Tibial artery (tissue), 4 donors: ENCODE results near the gene ITGB8.

Source experiments
- DNase-seq, 2 donors: peaks; one replicate each; pipeline ENCODE4 v3.0.0-alpha.2; 2019
- H3K27ac ChIP-seq, 2 donors: fragments of 200-600 bp; sonication (generic) in 1 of 2; 1 replicate in 1 of 2; 2 replicates in 1 of 2; pipeline ENCODE4 v1.5.1; 2018 to 2019; ENCODE audit warnings: mild to moderate bottlenecking in 1 of 2
- H3K27me3 ChIP-seq, 2 donors: fragments of 200-600 bp; sonication (generic) in 1 of 2; one replicate each; pipeline versions ENCODE4 v1.5.1 to v1.6.0; 2016 to 2019
- H3K36me3 ChIP-seq, 3 donors: fragments of 200-600 bp; sonication (generic) in 2 of 3; one replicate each; pipeline ENCODE4 v1.5.1; 2016 to 2019; ENCODE audit warnings: mild to moderate bottlenecking in 2 of 3
- H3K4me1 ChIP-seq, 4 donors: fragments of 200-600 bp; sonication (generic) in 2 of 4; 1 replicate in 3 of 4; 2 replicates in 1 of 4; pipeline ENCODE4 v1.5.1; 2016 to 2019
- H3K4me3 ChIP-seq, 2 donors: fragments of 200-600 bp; sonication (generic) in 1 of 2; 1 replicate in 1 of 2; 2 replicates in 1 of 2; pipeline ENCODE4 v1.5.1; 2018 to 2019; ENCODE audit warnings: mild to moderate bottlenecking in 2 of 2
- H3K9me3 ChIP-seq, 3 donors: fragments of 200-600 bp; sonication (generic) in 1 of 3; one replicate each; pipeline ENCODE4 v1.5.1; 2016 to 2019
- intact Hi-C: fragments of 100-400 bp; cut with DNase I; formaldehyde crosslinking; loops from one replicate; pipeline ENCODE4 v1.15.0; 2023; ENCODE audit warnings: low total_unique reads
- TF ChIP-seq, protein P1 (sequence below), 2 experiments: fragments of 200-600 bp in 1 of 2; fragments of 450-650 bp in 1 of 2; IDR thresholded peaks; one replicate each; pipeline ENCODE4 v1.5.1; 2017 to 2019; ENCODE audit warnings: antibody characterized with exemption in 2 of 2, mild to moderate bottlenecking in 1 of 2, moderate library complexity in 1 of 2

Gene ITGB8

GRCh38 chr7:20459419-20459818 is 128.7 kb downstream of the ITGB8 start:
- DNase-seq, result no peak
- intact Hi-C loops, result no loop called here
- Histone ChIP-seq H3K27ac (no peak overlapping the region), H3K27me3 (no peaks in the 10 kb centered on the region), H3K9me3 (no peaks in the 10 kb centered on the region), H3K36me3 (no peaks in the 10 kb centered on the region), H3K4me3 (no peak overlapping the region), H3K4me1 (no peaks in the 10 kb centered on the region)
- TF ChIP-seq, protein P1, sequence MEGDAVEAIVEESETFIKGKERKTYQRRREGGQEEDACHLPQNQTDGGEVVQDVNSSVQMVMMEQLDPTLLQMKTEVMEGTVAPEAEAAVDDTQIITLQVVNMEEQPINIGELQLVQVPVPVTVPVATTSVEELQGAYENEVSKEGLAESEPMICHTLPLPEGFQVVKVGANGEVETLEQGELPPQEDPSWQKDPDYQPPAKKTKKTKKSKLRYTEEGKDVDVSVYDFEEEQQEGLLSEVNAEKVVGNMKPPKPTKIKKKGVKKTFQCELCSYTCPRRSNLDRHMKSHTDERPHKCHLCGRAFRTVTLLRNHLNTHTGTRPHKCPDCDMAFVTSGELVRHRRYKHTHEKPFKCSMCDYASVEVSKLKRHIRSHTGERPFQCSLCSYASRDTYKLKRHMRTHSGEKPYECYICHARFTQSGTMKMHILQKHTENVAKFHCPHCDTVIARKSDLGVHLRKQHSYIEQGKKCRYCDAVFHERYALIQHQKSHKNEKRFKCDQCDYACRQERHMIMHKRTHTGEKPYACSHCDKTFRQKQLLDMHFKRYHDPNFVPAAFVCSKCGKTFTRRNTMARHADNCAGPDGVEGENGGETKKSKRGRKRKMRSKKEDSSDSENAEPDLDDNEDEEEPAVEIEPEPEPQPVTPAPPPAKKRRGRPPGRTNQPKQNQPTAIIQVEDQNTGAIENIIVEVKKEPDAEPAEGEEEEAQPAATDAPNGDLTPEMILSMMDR (IDR thresholded peaks at IDR 0.05), result no peak

DNA sequence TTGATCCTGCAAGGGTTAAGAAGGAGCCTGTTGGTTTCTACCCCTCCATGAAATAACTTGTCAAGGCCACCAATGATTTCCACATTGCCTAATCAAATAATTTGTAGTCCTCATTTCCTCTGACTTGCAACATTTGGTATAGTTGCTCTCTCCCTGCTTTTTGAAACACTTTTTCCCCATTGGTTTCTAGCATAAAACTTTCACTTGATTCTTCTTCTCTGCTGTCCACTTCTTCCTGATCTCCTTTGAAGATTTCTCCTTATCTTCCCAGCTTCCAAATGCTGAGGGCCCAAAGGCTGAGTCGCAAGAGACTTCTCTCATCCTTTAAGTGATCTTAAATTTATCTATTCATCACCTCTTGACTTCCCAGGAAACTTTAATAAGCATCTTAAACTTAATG is 134.2 kb downstream of the ITGB8 start:
- Histone ChIP-seq H3K36me3 (no peaks in the 10 kb centered on the region), H3K27ac (no peak overlapping the region), H3K4me3 (no peak overlapping the region), H3K9me3 (no peaks in the 10 kb centered on the region), H3K27me3 (no peaks in the 10 kb centered on the region), H3K4me1 (no peaks in the 10 kb centered on the region)
- intact Hi-C loops, result no loop called here
- TF ChIP-seq, protein P1 (IDR thresholded peaks at IDR 0.05), result no peak
- no peak for DNase-seq
